HG02943 (cell line): Measurements from ENCODE around the gene ADORA2A.

ENCODE experiments used
- ATAC-seq: cut with Tn5 transposase; IDR thresholded peaks from one replicate; pipeline ENCODE4 v1.9.1; 2021; ENCODE audit warnings: mild to moderate bottlenecking, low read depth, moderate library complexity; ENCODE audit not compliant: unreplicated experiment

The ADORA2A gene

GRCh38 chr22:24402460-24403192 lies 24.8 kb upstream of the ADORA2A start:
- ATAC-seq: no peak

DNA sequence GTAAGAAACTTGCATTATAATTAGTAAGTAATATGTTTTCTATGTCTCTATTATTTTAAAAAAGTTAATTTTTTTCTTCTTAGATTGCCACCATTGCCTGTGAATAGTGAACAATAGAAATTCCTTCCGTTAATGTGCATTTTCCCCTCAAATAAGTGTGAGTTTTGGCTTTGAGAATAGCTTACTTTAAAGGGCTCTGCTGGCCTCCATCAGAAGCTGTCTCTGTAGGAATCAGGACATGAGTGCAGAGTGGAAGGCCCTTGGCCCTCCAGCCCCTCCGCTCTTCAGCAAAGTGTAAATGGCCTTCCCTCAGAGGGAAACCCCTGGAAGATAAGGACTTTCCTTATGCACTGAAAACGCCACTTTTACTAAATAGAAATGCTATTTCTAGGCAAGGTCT lies 24.1 kb upstream of the ADORA2A start:
- no peak for ATAC-seq

DNA sequence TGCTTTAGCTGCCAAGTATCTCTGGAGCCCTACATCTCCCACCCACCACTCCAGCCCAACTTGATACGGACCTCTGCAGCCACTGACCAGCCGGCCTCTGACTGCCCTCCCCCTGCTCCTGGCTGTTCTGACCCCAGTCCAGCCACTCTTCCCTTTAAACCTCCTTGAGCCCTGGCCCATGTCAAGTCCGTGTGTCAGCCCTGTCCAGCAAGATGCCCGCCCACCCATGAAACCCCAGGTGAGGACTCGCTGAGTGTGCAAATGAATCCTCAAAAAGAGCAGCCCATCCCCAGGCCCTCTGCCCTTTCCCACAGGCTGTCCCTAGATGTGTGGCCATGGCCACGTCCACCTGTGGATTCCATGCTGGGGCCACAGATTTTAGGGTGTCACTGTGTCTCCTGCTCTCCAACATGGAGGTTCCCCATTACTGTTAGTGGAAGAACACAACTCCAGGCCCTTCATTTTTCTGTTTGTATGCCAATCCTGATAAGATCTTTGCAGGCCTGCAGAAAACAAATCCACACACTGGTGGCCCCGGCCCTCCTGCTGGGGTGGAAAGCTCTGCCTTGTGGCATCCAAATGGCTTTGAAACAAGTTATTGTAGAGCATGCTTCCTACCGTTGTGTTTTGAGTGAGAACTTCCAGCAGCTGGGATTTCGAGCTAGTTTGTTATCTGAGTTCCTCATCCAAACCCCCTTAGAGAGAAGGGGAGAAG lies 22.7 kb upstream of the ADORA2A start:
- ATAC-seq: no peak

DNA sequence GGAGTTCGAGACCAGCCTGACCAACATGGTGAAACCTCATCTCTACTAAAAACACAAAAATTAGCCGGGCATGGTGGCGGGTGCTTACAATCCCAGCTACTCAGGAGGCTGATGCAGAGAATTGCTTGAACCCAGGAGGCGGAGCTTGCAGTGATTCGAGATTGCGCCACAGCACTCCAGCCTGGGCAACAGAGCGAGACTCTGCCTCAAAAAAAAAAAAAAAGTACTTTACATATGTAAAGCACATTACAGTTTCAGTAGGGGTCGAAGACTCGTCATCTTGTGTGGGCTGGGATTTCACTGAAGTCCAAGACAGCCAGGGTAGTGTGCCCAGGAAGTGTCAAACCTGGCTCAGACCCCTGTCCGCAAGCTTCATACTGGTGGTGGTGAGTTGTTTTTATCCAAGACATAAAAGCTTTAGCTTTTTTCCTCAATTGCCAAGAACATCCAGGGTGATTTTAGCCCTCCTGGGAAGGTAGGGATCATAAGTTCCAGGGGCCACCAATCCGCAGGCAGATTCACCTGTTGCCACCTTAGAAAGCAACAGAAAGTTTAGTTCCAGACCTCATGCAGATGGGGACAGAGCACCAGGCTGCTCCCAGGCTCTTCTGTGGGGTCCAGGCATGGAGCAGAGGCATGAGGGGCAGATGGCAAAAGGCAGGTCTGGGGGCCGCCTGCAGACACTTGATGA lies 21.6 kb upstream of the ADORA2A start:
- no peak for ATAC-seq

DNA sequence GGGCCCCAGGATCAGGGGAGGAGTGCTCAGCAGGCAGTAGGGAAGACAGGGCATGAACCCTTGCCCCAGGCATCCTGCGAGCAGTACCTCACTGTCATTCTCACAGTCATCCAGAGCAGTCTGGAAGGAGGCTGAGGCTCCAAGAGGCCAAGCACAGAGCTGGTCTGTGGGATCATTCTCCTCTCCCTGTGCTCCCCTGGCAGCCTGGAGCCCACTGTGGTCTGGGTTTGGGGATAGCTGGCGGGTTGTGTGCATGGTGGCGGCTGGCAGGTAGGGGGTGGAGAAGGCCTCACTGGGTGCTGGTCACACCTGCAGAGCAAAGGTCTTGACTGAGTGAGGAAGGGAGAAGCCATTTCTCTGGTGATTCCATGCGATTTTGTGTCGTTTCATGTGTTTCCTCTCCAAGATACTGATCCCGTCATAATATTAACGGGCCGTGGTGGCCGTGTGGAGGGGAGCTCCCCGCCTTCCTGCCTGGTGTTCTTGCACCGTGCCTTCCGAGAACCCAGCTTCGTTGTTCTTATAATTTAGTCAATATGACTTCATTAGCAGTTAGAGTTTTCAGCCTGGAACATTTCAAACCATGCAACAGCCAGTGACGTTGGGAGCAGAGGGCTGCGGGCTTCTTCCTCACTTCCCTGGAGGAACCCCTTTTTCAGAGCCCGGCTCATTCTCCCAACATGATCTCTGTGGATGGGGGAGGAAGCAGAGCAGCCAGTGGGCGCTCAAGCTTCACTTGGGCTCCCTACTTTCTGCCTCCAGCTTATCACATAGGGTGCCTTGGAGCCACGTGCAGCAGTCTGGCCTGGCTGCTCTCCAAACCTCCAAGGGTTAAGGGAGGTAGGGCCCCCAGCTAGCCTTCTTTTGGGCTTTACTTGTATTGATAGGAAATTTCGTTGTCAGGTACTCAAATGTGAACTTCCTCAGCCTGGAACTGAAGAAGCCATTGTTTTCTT lies 20.8 kb upstream of the ADORA2A start:
- ATAC-seq: no peak

GRCh38 chr22:24407278-24407665 lies 20.1 kb upstream of the ADORA2A start:
- no peak for ATAC-seq

GRCh38 chr22:24407884-24408283 lies 19.5 kb upstream of the ADORA2A start:
- ATAC-seq: no peak

DNA sequence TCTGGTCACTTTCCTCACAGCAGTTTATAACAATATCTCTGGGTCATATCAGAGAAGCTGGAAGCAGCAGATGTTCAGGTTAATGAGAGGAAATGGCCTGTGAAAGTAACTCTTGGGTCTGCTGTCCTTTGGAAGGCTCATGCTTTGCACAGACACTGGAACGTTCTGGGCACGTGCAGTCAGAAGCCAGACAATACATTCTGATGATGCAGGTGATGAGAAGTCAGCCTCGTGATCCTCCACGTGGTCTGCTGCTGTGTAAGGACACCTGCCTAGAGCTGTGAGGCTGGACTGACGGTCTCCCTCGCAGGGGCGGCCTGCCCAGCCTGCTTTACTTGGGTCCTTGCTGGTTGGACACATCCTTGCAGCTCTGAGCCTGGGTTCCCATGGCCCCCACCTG lies 18.8 kb upstream of the ADORA2A start:
- ATAC-seq: no peak

DNA sequence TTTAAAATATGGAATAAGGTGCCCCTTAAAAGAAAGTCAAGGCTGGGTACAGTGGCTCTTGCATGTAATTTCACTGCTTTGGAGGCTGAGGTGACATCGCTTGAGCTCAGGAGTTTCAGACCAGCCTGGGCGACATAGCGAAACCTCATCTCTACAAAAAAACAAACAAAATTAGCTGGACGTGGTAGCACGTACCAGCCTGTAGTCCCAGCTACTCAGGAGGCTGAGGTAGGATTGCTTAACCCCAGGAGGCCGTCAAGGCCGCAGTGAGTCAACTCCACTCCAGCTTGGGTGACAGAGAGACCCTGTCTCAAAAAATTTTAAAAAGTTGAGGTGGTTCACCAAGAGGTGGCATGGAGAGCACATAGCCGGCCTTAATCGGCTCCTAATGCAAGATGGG lies 17.7 kb upstream of the ADORA2A start:
- no peak for ATAC-seq

- ATAC-seq: no peak
Observed at GRCh38 chr22:24410110-24410856, 17.1 kb upstream of the ADORA2A start.

- no peak for ATAC-seq
Observed at GRCh38 chr22:24411256-24412004, 16.0 kb upstream of the ADORA2A start.

- ATAC-seq: no peak
Observed at GRCh38 chr22:24412274-24412673, 15.1 kb upstream of the ADORA2A start.

- no peak for ATAC-seq
Observed at GRCh38 chr22:24413271-24413670, 14.1 kb upstream of the ADORA2A start.

- ATAC-seq: no peak
Observed at GRCh38 chr22:24413736-24414385, 13.5 kb upstream of the ADORA2A start.

DNA sequence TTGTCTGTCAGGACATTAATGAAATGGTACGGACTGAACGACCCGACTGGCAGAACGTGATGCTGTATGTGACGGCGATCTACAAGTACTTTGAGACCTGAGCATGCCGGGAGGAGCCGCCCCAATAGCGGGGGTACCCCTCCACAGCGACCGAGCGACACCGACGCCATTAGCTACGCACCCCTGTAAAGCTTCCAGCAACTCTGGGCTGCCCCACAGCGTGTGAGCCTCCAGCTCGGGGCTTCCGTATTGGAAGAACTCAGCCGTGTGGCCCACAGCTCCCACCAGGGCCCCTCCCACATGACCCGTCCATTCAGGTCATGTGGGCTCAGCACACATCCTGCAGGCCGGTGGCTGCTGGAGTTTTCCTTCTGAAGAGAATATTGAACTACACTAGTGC lies 12.9 kb upstream of the ADORA2A start:
- ATAC-seq: no peak

GRCh38 chr22:24414984-24415945 lies 12.1 kb upstream of the ADORA2A start:
- ATAC-seq: no peak

- no peak for ATAC-seq
Observed at GRCh38 chr22:24416095-24416494, 11.3 kb upstream of the ADORA2A start.
